22Rv1 (cell line): ENCODE measurements around the gene RIC8A.

Experiments
- ZFX ChIP-seq: fragments of 450-650 bp; IDR thresholded peaks from 2 replicates; pipeline ENCODE4 v1.6.1; 2017; ENCODE audit warnings: antibody characterized with exemption, borderline replicate concordance
- TF ChIP-seq, protein P1 (sequence below): fragments of 450-650 bp; IDR thresholded peaks from 2 replicates; pipeline ENCODE4 v1.5.1; 2017; ENCODE audit warnings: mild to moderate bottlenecking

DNA sequence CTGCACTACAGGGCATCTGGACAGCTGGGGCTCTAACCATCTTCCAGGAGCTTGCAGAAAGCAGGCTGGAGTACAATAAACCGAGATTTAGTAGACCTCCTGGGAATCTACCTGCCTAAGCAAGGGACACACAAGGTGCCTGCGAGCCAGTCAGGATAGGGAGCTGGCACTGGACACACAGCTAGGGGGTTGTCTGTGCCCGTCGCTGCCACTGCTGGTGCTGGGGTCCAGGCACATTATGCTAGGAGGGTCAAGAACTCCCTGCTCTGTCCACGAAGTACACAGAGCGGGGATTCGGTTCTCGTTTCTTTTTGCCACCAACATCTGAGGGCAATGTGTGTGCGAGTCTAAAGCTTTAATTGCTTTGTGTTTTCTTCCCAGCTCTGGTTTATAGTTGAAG lies 4.2 kb downstream of the RIC8A start:
- TF ChIP-seq, protein P1, sequence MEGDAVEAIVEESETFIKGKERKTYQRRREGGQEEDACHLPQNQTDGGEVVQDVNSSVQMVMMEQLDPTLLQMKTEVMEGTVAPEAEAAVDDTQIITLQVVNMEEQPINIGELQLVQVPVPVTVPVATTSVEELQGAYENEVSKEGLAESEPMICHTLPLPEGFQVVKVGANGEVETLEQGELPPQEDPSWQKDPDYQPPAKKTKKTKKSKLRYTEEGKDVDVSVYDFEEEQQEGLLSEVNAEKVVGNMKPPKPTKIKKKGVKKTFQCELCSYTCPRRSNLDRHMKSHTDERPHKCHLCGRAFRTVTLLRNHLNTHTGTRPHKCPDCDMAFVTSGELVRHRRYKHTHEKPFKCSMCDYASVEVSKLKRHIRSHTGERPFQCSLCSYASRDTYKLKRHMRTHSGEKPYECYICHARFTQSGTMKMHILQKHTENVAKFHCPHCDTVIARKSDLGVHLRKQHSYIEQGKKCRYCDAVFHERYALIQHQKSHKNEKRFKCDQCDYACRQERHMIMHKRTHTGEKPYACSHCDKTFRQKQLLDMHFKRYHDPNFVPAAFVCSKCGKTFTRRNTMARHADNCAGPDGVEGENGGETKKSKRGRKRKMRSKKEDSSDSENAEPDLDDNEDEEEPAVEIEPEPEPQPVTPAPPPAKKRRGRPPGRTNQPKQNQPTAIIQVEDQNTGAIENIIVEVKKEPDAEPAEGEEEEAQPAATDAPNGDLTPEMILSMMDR = no peak
- no peak for TF ChIP-seq ZFX
